HFF-Myc (cell line): ENCODE measurements around the gene ZEB2.
A peak's percentile ranks its signal among the peaks of the same experiment; 100 is the strongest.

ENCODE experiments used
- DNase-seq: peaks from one replicate; pipeline ENCODE4 v3.0.0-alpha.2; 2011; ENCODE audit warnings: low read depth; ENCODE audit errors: extremely low read depth
- H3K4me3 ChIP-seq: replicated peaks from 2 replicates; pipeline ENCODE4 v1.5.1; 2011; ENCODE audit warnings: low read depth, mild to moderate bottlenecking, control low read depth, low read length
- TF ChIP-seq, protein P1 (sequence below): IDR thresholded peaks from 2 replicates; pipeline ENCODE4 v1.5.1; 2012; ENCODE audit warnings: mild to moderate bottlenecking, low read depth, low read length, control low read depth; ENCODE audit errors: missing control alignments

The ZEB2 gene

DNA sequence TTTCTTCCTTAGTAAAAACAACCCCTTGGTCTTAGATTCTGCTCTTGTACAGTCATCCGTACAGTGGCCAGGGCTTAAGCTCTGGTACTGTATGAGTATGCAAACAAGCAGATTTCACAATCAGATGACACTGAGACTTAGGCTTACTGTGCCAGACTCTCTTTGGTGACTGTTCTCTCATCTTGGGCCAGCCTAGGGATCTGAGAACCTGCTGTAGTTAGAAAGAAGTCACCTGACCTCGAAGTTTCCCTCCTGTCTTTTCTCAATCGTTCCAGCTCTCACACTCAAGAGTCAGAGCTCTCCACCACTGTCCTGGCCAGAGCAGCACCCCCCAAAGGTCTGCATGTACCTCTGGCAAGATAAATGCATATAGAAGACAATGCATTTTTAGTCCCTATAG lies 63.2 kb downstream of the ZEB2 start:
- TF ChIP-seq, protein P1, sequence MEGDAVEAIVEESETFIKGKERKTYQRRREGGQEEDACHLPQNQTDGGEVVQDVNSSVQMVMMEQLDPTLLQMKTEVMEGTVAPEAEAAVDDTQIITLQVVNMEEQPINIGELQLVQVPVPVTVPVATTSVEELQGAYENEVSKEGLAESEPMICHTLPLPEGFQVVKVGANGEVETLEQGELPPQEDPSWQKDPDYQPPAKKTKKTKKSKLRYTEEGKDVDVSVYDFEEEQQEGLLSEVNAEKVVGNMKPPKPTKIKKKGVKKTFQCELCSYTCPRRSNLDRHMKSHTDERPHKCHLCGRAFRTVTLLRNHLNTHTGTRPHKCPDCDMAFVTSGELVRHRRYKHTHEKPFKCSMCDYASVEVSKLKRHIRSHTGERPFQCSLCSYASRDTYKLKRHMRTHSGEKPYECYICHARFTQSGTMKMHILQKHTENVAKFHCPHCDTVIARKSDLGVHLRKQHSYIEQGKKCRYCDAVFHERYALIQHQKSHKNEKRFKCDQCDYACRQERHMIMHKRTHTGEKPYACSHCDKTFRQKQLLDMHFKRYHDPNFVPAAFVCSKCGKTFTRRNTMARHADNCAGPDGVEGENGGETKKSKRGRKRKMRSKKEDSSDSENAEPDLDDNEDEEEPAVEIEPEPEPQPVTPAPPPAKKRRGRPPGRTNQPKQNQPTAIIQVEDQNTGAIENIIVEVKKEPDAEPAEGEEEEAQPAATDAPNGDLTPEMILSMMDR, result no peak
- DNase-seq, result no peak
- H3K4me3 ChIP-seq, result no peak overlapping the region

DNA sequence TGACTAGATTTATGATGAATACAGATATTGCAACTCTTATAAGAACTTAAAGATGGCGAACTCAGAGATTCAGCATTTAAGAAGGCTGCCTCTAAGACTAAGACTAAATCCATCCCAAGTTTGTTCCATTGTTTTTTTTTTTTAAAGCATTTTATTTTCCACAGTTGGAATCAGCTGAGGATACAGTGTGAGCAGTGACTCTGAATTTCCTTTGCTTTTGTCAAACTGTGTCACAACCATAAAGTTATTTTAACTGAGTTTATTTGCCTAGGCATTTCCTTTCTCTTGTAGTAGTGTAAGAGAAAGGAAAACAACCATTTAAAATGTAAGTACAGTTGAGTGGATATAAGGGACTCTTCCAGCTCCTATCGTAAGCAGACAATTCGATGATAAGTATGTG lies 63.9 kb downstream of the ZEB2 start:
- DNase-seq, result no peak
- TF ChIP-seq, protein P1, result no peak
- no peak overlapping the region for H3K4me3 ChIP-seq

DNA sequence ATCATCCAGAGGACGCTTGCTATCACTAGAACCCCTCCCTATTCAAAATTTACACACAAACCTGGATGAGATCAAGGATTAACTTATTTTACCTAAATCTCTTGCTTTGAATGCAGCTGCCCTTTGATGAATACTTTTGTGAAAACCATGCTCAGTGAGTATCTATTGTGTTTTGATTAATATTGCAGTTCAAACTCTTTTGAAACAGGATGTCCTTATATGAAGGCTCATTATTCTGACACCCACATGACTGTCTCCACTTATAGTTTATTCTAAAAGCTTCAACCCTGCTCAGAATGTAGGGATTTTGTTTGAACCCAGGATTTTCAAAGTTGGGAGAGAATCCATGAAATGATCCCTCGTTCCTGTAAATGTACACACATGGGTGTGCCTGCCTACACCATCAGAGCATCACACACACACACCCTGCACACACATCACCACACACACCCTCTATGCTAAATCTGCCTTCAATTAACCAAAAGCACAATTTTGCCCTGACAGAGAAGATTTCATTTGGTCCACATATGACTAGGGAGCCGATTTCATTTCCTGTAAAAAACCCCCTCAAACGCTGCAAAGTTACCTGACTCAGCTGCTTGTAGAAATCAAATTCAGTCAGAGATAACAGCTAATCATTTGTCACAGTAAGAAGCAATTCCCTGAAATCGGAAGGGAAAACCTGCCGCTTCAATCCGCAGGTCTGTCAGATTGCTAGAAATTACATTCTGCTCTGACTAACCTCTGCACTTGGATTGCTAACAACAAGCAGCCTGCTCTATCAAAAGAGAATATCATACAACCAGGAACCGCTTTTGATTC lies 65.2 kb downstream of the ZEB2 start:
- peak overlapping the region; percentile 1; the same call in 1 of the 2 replicates for H3K4me3 ChIP-seq

DNA sequence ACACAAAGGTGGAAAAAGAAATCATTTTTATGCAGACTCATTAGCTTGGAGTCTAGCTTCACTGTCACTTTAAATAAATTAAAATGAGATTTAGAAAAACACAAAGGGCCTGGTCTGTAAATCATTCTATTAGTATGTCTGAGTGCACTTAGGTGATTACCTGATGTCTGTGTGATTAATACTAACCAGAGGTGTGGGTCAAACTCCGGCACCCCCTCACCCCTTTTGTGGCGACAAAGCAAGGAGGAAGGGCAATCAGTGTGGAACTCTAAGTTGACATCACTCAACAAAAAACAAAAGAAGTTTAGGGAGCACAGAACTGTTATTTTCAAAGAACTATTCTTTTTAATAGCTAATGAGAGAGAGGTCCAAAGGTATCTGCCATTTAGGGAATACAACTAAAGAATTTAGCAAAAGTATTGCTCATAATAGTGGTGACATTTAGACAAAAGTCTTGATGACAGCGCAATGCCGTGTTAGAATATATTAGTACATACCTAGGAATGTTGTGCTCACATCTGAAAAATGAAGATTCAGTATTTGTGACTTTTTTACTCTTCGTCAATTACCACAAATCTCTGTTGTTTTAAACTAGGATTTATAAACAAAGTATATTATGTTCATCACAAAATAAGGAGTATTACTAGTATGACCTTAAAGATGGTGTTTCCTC lies 66.3 kb downstream of the ZEB2 start:
- DNase-seq, result no peak
- TF ChIP-seq, protein P1, result no peak
- H3K4me3 ChIP-seq, result no peak overlapping the region

More for the DNA sequence above, 65.2 kb downstream of the ZEB2 start:
- no peak for DNase-seq
- TF ChIP-seq, protein P1, result no peak

DNA sequence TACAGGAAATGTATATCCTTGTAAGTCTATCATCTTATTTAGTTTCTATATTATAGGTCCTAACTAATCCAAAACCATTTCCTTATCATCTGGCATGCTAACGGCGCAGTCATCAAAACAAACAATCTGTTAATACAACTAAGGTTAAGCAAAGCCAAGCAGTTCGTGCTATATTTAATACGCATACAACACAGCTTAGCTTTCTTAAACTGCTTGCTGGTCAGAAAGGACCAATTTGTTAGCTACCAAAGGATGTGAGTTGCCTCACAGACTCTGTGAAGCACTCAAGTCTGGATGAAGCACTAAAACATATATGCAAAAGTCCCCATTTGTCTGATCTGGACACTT lies 67.0 kb downstream of the ZEB2 start:
- H3K4me3 ChIP-seq, result peak overlapping the region; percentile 25
- DNase-seq, result no peak
- TF ChIP-seq, protein P1, result no peak

DNA sequence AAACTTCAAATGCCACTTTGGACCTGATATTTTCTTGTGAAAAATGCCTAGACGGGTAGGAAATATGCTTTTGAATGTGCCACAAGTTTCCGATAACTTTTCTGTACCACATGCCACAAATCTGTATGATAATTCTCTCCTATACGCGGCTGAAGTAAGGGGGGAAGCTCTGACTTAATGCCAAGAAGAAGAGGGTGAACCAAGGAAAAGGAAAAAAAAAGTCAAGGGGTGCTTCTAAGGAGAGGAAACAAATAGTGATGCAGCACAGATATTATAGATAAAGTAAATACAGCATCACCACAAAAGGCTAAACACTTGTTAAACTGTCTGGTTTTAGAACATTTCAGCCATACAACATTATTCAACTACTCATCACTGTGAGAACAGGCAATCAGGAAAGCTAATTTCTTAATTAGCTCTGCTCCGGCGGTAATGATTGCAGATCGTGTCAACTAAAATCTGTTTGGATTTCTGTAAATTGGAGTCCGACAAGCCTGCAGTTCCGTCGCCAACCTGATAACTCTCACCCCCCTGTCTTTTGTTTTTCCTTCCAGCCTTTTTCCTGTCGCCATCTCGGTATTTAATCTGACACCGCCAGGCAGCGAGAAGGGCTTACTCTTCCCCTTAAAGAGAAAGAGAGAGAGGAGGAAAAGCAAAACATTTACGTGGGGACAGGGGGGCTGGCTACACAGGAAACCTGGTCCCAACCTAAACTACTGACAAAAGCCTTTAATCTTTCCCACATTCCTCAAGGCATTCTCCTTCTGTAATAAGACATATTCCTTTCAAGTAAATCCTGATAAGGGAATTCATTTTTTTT lies 67.5 kb downstream of the ZEB2 start:
- TF ChIP-seq, protein P1, result no peak
- peak overlapping the region; percentile 25 for H3K4me3 ChIP-seq
- DNase-seq, result no peak
